H1 (cell line): ENCODE data around the gene C2orf74. TPM values are rescaled to one million over a fixed set of nuclear protein-coding genes. Genes with fewer than 3 reads are reported as not detected.
"Not testable (repeated sequence)": the region's sequence is repeated elsewhere in the genome, so short reads cannot be mapped to it uniquely, and the experiment has no call there.

Experiments
- CTCF ChIA-PET: fragments of 300-600 bp; sonication (Branson Sonifier 250); formaldehyde crosslinking; loops from one replicate; lab custom pipeline; 2021; ENCODE audit not compliant: partially characterized antibody; lab: Charles Lee
- POLR2A ChIA-PET: fragments of 300-600 bp; sonication (Branson Sonifier 250); formaldehyde crosslinking; loops from one replicate; lab custom pipeline; 2021; ENCODE audit warnings: inconsistent platforms; ENCODE audit not compliant: partially characterized antibody; lab: Charles Lee
- DNase-seq, 2 experiments: peaks; one replicate each; pipeline versions ENCODE4 v3.0.0 to v3.0.0-alpha.2; 2010 to 2022; ENCODE audit warnings: low spot score in 2 of 2, low read depth in 1 of 2, mixed read lengths in 1 of 2
- FAIRE-seq: peaks from 2 replicates; lab custom pipeline; 2011; peaks lifted over from hg19 to GRCh38; lab: Jason Lieb, UNC
- H2AFZ ChIP-seq: 2 replicates; pipeline ENCODE4 v1.8.1; 2012; ENCODE audit warnings: low read length, inconsistent platforms
- H2AK5ac ChIP-seq: 2 replicates; pipeline ENCODE4 v1.6.1; 2013; ENCODE audit warnings: low read depth, low read length
- H2BK120ac ChIP-seq: replicated peaks from 2 replicates; pipeline ENCODE3; 2013; ENCODE audit warnings: low read depth, low read length, inconsistent platforms
- H2BK12ac ChIP-seq: 2 replicates; pipeline ENCODE4 v1.6.1; 2013; ENCODE audit warnings: low read depth, low read length
- H2BK15ac ChIP-seq: 2 replicates; pipeline ENCODE4 v1.6.1; 2013; ENCODE audit warnings: low read length
- H2BK20ac ChIP-seq: 2 replicates; pipeline ENCODE4 v1.6.1; 2013; ENCODE audit warnings: low read length
- H2BK5ac ChIP-seq: 2 replicates; pipeline ENCODE4 v1.6.1; 2013; ENCODE audit warnings: low read depth, low read length
- H3K14ac ChIP-seq: 2 replicates; pipeline ENCODE4 v1.6.1; 2013; ENCODE audit warnings: inconsistent platforms; ENCODE audit not compliant: insufficient read length
- H3K18ac ChIP-seq: 2 replicates; pipeline ENCODE4 v1.6.1; 2013; ENCODE audit warnings: low read length; ENCODE audit errors: extremely low read depth
- H3K23ac ChIP-seq: 2 replicates; pipeline ENCODE4 v1.6.1; 2013; ENCODE audit warnings: inconsistent platforms; ENCODE audit not compliant: insufficient read length
- H3K23me2 ChIP-seq: 2 replicates; pipeline ENCODE4 v1.6.1; 2013; ENCODE audit warnings: low read depth, low read length
- H3K27ac ChIP-seq: 2 replicates; pipeline ENCODE4 v1.6.1; 2011; ENCODE audit warnings: low read depth, low read length, inconsistent platforms
- H3K27me3 ChIP-seq, 4 experiments: replicated peaks in 1 of 4; 1 replicate in 1 of 4; 2 replicates in 3 of 4; pipeline versions ENCODE4 v1.6.1 to v1.8.1; 2011 to 2013; ENCODE audit warnings: low read length in 3 of 4, mild to moderate bottlenecking in 3 of 4, inconsistent platforms in 2 of 4, mixed read lengths in 2 of 4, moderate library complexity in 1 of 4; ENCODE audit not compliant: control insufficient read depth in 3 of 4, insufficient read depth in 3 of 4; ENCODE audit errors: extremely low read depth in 1 of 4
- H3K36me3 ChIP-seq, 4 experiments: 2 replicates each; pipeline versions ENCODE4 v1.6.1 to v1.8.1; 2011 to 2013; ENCODE audit warnings: mild to moderate bottlenecking in 4 of 4, low read length in 3 of 4, moderate library complexity in 2 of 4, control low read depth in 1 of 4, inconsistent platforms in 1 of 4; ENCODE audit not compliant: insufficient read depth in 4 of 4, control insufficient read depth in 2 of 4
- H3K4ac ChIP-seq: replicated peaks from 2 replicates; pipeline ENCODE3; 2013; ENCODE audit warnings: low read length, low read depth, mixed read lengths, inconsistent platforms; ENCODE audit not compliant: insufficient read length
- H3K4me1 ChIP-seq, 4 experiments: replicated peaks in 1 of 4; 1 replicate in 1 of 4; 2 replicates in 3 of 4; pipeline versions ENCODE4 v1.6.1 to v1.8.1; 2011 to 2013; ENCODE audit warnings: low read length in 3 of 4, inconsistent platforms in 2 of 4, mixed read lengths in 1 of 4; ENCODE audit not compliant: insufficient read depth in 4 of 4, control insufficient read depth in 3 of 4
- H3K4me2 ChIP-seq, 2 experiments: 2 replicates each; pipeline versions ENCODE4 v1.6.1 to v1.8.1; 2011 to 2013; ENCODE audit warnings: low read depth in 2 of 2, low read length in 2 of 2, control low read depth in 1 of 2, inconsistent platforms in 1 of 2, mild to moderate bottlenecking in 1 of 2; ENCODE audit not compliant: insufficient read depth in 1 of 2
- H3K4me3 ChIP-seq, 4 experiments: fragments of 200-600, 300-600 bp in 1 of 4; sonication (generic), shearing (Covaris generic), sonication (Bioruptor Twin) in 1 of 4; 2 replicates each; pipeline versions ENCODE4 v1.5.1 to v1.8.1; 2011 to 2016; ENCODE audit warnings: low read length in 4 of 4, low read depth in 3 of 4, control low read depth in 2 of 4, inconsistent platforms in 2 of 4, mild to moderate bottlenecking in 2 of 4, mixed read lengths in 1 of 4, moderate library complexity in 1 of 4; ENCODE audit not compliant: insufficient read depth in 2 of 4; ENCODE audit errors: extremely low read depth in 1 of 4
- H3K56ac ChIP-seq: replicated peaks from 2 replicates; pipeline ENCODE3; 2013; ENCODE audit warnings: low read depth, mild to moderate bottlenecking, mixed read lengths, low read length, inconsistent platforms; ENCODE audit not compliant: insufficient read length
- H3K79me1 ChIP-seq: 2 replicates; pipeline ENCODE4 v1.6.1; 2013; ENCODE audit warnings: low read depth, low read length, control low read depth
- H3K79me2 ChIP-seq, 2 experiments: 2 replicates each; pipeline versions ENCODE4 v1.6.1 to v1.8.1; 2012 to 2013; ENCODE audit warnings: low read length in 2 of 2, mild to moderate bottlenecking in 2 of 2, inconsistent platforms in 1 of 2; ENCODE audit not compliant: insufficient read depth in 2 of 2, control insufficient read depth in 1 of 2
- H3K9ac ChIP-seq, 4 experiments: replicated peaks in 1 of 4; 1 replicate in 1 of 4; 2 replicates in 3 of 4; pipeline versions ENCODE4 v1.6.1 to v1.8.1; 2011 to 2013; ENCODE audit warnings: low read depth in 3 of 4, low read length in 3 of 4, control low read depth in 2 of 4, mild to moderate bottlenecking in 2 of 4, moderate library complexity in 2 of 4, inconsistent platforms in 1 of 4; ENCODE audit errors: extremely low read depth in 1 of 4
- H3K9me3 ChIP-seq, 2 experiments: 2 replicates each; pipeline versions ENCODE4 v1.6.1 to v1.8.1; 2012 to 2013; ENCODE audit warnings: mild to moderate bottlenecking in 2 of 2, moderate library complexity in 2 of 2, control low read depth in 1 of 2, inconsistent platforms in 1 of 2, low read depth in 1 of 2, low read length in 1 of 2, mixed read lengths in 1 of 2; ENCODE audit not compliant: insufficient read depth in 2 of 2
- H4K20me1 ChIP-seq, 2 experiments: replicated peaks in 1 of 2; 2 replicates each; pipeline versions ENCODE3 to v1.8.1; 2011 to 2013; ENCODE audit warnings: inconsistent platforms in 2 of 2, low read length in 2 of 2, mild to moderate bottlenecking in 1 of 2; ENCODE audit not compliant: insufficient read depth in 2 of 2, control insufficient read depth in 1 of 2
- H4K5ac ChIP-seq: 2 replicates; pipeline ENCODE4 v1.6.1; 2013; ENCODE audit warnings: low read length, low read depth, mixed read lengths, inconsistent platforms; ENCODE audit not compliant: insufficient read length
- H4K8ac ChIP-seq: 2 replicates; pipeline ENCODE4 v1.8.0; 2013; ENCODE audit warnings: mild to moderate bottlenecking, moderate library complexity, low read length, inconsistent platforms; ENCODE audit not compliant: insufficient read depth; ENCODE audit errors: extremely low read depth
- H4K91ac ChIP-seq: replicated peaks from 2 replicates; pipeline ENCODE3; 2013; ENCODE audit warnings: low read length, mixed read lengths, inconsistent platforms; ENCODE audit not compliant: insufficient read length
- WGBS, 2 experiments: shearing (Covaris generic) in 1 of 2; methylation state at CpG; one replicate each; pipeline versions ENCODE4 v1.1.6 to v1.1.7; 2013 to 2015; ENCODE audit warnings: low lambda C conversion rate in 2 of 2, mixed read lengths in 2 of 2, inconsistent platforms in 1 of 2, low coverage in 1 of 2, missing lambda C conversion rate in 1 of 2; ENCODE audit not compliant: insufficient replicate concordance in 2 of 2, insufficient coverage in 1 of 2, insufficient read length in 1 of 2; ENCODE audit errors: extremely low coverage in 1 of 2, missing lambda C conversion rate in 1 of 2; 5-methylcytosine and 5-hydroxymethylcytosine counted together
- polyA plus RNA-seq, 7 experiments: library from polyadenylated mRNA; depleted of rRNA in 3 of 7; stranded (reverse) in 5 of 7; unstranded in 2 of 7; fragments of >200 nt in 5 of 7; fragments of 200-250 nt in 2 of 7; gene quantifications; 1 replicate in 5 of 7; 2 replicates in 1 of 7; 4 replicates in 1 of 7; pipeline versions ENCODE4 v1.2.1 to v1.2.3, GENCODE V29; 2011 to 2013; ENCODE audit warnings: missing spikeins in 2 of 7, mixed read lengths in 2 of 7
- total RNA-seq: library from RNA; stranded (reverse); fragmentation: NEBNext Ultra II Directional; extraction: Animal tissue kit (Norgen Biotek cat#: 25700); gene quantifications from 2 replicates; pipeline ENCODE4 v1.2.1, GENCODE V29; 2021

The C2orf74 gene
- total and polyA plus RNA-seq, 2 of the 8 experiments (the other 6 are each of a cell fraction or from before 2014, with no cell fraction given) = 2.6 to 9.3 TPM

- H3K23ac ChIP-seq, H3K27ac ChIP-seq, H4K91ac ChIP-seq, H2AK5ac ChIP-seq, H2BK12ac ChIP-seq, H3K4me1 ChIP-seq, H2BK15ac ChIP-seq, H4K20me1 ChIP-seq, H2BK5ac ChIP-seq, H3K4me2 ChIP-seq, H2BK120ac ChIP-seq, H4K8ac ChIP-seq, DNase-seq, H3K56ac ChIP-seq, H2AFZ ChIP-seq, H2BK20ac ChIP-seq, H4K5ac ChIP-seq, H3K4ac ChIP-seq, H3K27me3 ChIP-seq, H3K9ac ChIP-seq, H3K4me3 ChIP-seq, H3K14ac ChIP-seq, H3K9me3 ChIP-seq, H3K18ac ChIP-seq, H3K79me1 ChIP-seq, H3K79me2 ChIP-seq, H3K23me2 ChIP-seq, FAIRE-seq: not testable (repeated sequence)
- peaks cover 2 to 22% (median 10%) of the 10 kb centered on the region in 4 experiments; a peak in 6 of 8 replicates for H3K36me3 ChIP-seq
- WGBS, 2 experiments = 90% methylated on average over 13 of the region's 15 CpGs; no CpG with 5 or more reads in 1 of the 2 experiments
- POLR2A ChIA-PET = interaction anchor here (1.1 to 2.5 kb wide), 3 partner anchors 10 to 17 kb away, joined by 3 to 12 read pairs (median 5); no protein-coding TSS in a partner anchor
- CTCF ChIA-PET = interaction anchor here (0.7 to 1.1 kb wide), 3 partner anchors 10 to 77 kb away, joined by 3 to 4 read pairs (median 3); no protein-coding TSS in a partner anchor
Observed at GRCh38 chr2:61194646-61195045, 32.7 kb downstream of the C2orf74 start.
